Subcutaneous abdominal adipose tissue (tissue), 5 donors: ENCODE results near the gene TMEM63A.
A peak's percentile ranks its signal among the peaks of the same experiment; 100 is the strongest.
"Not testable (repeated sequence)": the region's sequence is repeated elsewhere in the genome, so short reads cannot be mapped to it uniquely, and the experiment has no call there.

ENCODE experiments used
- H3K27ac ChIP-seq: one replicate; pipeline ENCODE4 v1.7.0; 2013; ENCODE audit warnings: low read depth, mild to moderate bottlenecking, inconsistent platforms, low read length, moderate library complexity
- H3K27me3 ChIP-seq, 5 donors: one replicate each; pipeline ENCODE4 v1.7.0; 2013; ENCODE audit warnings: low read length in 5 of 5, inconsistent platforms in 1 of 5; ENCODE audit not compliant: control insufficient read depth in 5 of 5, insufficient read depth in 4 of 5
- H3K36me3 ChIP-seq, 5 donors: one replicate each; pipeline ENCODE4 v1.7.0; 2013; ENCODE audit warnings: low read length in 5 of 5; ENCODE audit not compliant: control insufficient read depth in 5 of 5, insufficient read depth in 5 of 5
- H3K4me1 ChIP-seq, 5 donors: one replicate each; pipeline ENCODE4 v1.7.0; 2013; ENCODE audit warnings: low read length in 5 of 5, mild to moderate bottlenecking in 3 of 5, moderate library complexity in 1 of 5; ENCODE audit not compliant: control insufficient read depth in 5 of 5, insufficient read depth in 5 of 5
- H3K4me3 ChIP-seq, 5 donors: one replicate each; pipeline ENCODE4 v1.7.0; 2013; ENCODE audit warnings: low read length in 5 of 5, low read depth in 1 of 5
- H3K9ac ChIP-seq, 5 donors: one replicate each; pipeline ENCODE4 v1.7.0; 2013; ENCODE audit warnings: low read length in 5 of 5, mild to moderate bottlenecking in 4 of 5, moderate library complexity in 3 of 5
- H3K9me3 ChIP-seq, 5 donors: one replicate each; pipeline ENCODE4 v1.7.0; 2013; ENCODE audit warnings: low read length in 5 of 5; ENCODE audit not compliant: control insufficient read depth in 5 of 5
- donor health status: healthy.
- donor health status: healthy.
- donor health status: healthy.
- donor health status: healthy.
- donor health status: healthy.

TMEM63A gene

GRCh38 chr1:225840223-225840610, 42.0 kb downstream of the TMEM63A start:
- Histone ChIP-seq H3K9me3 (no peaks in the 10 kb centered on the region), H3K4me3 (no peak overlapping the region), H3K27me3 (no peaks in the 10 kb centered on the region), H3K36me3 (peaks cover 3 to 84% (median 73%) of the 10 kb centered on the region in 5 donors), H3K4me1 (peaks cover 0 to 28% (median 14%) of the 10 kb centered on the region in 5 donors), H3K27ac (peak overlapping the region; percentile 23), H3K9ac (no peak overlapping the region)

- Histone ChIP-seq H3K36me3 (peaks cover 3 to 75% (median 61%) of the 10 kb centered on the region in 5 donors), H3K4me1 (peaks cover 2 to 23% (median 16%) of the 10 kb centered on the region in 5 donors), H3K9me3 (no peaks in the 10 kb centered on the region), H3K4me3 (no peak overlapping the region), H3K9ac (no peak overlapping the region), H3K27me3 (no peaks in the 10 kb centered on the region), H3K27ac (peak overlapping the region; percentile 23)
These were observed 43.4 kb downstream of the TMEM63A start for GRCh38 chr1:225838793-225839192.

DNA sequence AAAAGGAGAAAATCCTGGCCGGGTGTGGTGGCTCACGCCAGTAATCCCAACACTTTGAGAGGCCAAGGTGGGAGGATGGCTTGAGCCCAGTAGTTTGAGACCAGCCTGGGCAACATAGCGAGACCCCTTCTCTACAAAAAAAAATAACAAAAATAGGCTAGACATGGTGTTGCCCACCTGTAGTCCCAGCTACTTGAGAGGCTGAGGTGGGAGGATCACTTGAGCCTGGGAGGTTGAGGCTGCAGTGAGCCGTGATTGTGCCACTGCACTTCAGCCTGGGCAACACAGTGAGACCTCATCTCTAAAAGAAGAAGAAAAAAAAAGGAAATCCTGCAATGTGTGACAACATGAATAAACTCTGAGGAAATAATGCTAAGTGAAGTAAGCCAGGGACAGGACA, 45.9 kb downstream of the TMEM63A start:
- not testable (repeated sequence) for H3K4me3 ChIP-seq, H3K9me3 ChIP-seq, H3K27me3 ChIP-seq, H3K9ac ChIP-seq
- Histone ChIP-seq H3K4me1 (peaks cover 2 to 16% (median 14%) of the 10 kb centered on the region in 5 donors), H3K36me3 (peaks cover 11 to 74% (median 62%) of the 10 kb centered on the region in 5 donors), H3K27ac (peak overlapping the region; percentile 54)

GRCh38 chr1:225835856-225836255, 46.3 kb downstream of the TMEM63A start:
- H3K27ac ChIP-seq: peak overlapping the region; percentile 54
- no peak overlapping the region for H3K4me3 ChIP-seq
- peaks cover 11 to 76% (median 61%) of the 10 kb centered on the region in 5 donors for H3K36me3 ChIP-seq

DNA sequence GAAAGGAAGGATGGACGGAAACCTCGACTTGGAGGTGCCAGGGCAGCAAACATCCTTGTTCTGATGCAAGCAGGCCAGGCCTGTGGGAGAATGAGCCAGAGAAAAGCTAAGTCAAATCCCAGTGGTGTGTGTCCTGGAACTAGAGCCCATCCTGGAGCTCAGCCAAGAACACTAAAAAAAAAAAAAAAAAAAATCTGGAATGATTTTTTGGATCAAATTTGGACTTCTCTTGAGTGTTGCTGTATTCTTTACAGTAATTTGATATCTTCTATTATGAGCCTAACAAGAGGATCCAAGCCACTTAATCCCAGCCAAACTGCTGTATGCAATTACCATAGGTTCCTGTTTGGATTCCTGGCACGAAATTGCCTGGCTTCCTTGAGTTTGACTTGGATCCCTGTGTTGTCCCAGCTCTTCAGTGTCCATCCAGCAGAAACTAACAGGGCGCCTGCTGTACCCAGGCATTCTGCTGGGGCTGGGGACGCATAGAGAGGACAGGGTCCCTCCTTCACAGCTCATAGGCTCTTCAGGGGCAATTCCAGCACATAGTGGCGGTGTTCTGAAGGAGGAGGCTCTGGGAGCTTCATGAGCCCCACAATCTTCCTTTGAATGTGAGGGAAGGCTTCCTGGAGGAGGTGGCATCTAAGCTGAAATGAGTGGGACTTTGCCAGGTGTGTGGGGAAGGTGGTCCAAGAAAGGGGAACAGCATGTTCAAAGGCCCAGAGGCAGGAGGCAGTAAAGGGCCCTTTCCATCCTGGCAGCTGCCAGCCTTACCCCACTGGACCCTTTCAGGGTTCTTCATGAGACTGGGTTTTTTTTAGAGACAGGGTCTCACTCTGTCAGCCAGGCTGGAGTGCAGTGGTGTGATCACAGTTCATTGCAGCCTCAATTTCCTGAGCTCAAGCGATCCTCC, 47.5 kb downstream of the TMEM63A start:
- H3K9me3 ChIP-seq: no peaks in the 10 kb centered on the region
- peak overlapping the region in 1 of 5 donors; percentile 2 for H3K9ac ChIP-seq
- H3K27ac ChIP-seq: peak overlapping the region; percentile 84
- H3K4me1 ChIP-seq: peaks cover 2 to 17% (median 15%) of the 10 kb centered on the region in 5 donors
- no peak overlapping the region for H3K4me3 ChIP-seq
- H3K36me3 ChIP-seq: peaks cover 8 to 76% (median 59%) of the 10 kb centered on the region in 5 donors
- H3K27me3 ChIP-seq: no peaks in the 10 kb centered on the region

More at GRCh38 chr1:225835856-225836255, 46.3 kb downstream of the TMEM63A start:
- Histone ChIP-seq H3K9me3 (no peaks in the 10 kb centered on the region), H3K9ac (no peak overlapping the region), H3K4me1 (peaks cover 2 to 16% (median 14%) of the 10 kb centered on the region in 5 donors), H3K27me3 (no peaks in the 10 kb centered on the region)

- Histone ChIP-seq H3K9ac (no peak overlapping the region), H3K9me3 (no peaks in the 10 kb centered on the region), H3K27me3 (no peaks in the 10 kb centered on the region), H3K27ac (no peak overlapping the region), H3K4me3 (no peak overlapping the region), H3K36me3 (peaks cover 8 to 59% (median 47%) of the 10 kb centered on the region in 5 donors), H3K4me1 (peaks cover 4 to 41% (median 29%) of the 10 kb centered on the region in 5 donors)
These were observed 51.3 kb downstream of the TMEM63A start for GRCh38 chr1:225830841-225831240.

- Histone ChIP-seq H3K4me1 (peaks cover 11 to 48% (median 38%) of the 10 kb centered on the region in 5 donors), H3K4me3 (no peak overlapping the region), H3K9me3 (no peaks in the 10 kb centered on the region), H3K27me3 (no peaks in the 10 kb centered on the region), H3K36me3 (peaks cover 8 to 56% (median 50%) of the 10 kb centered on the region in 5 donors), H3K9ac (no peak overlapping the region), H3K27ac (no peak overlapping the region)
These were observed 53.4 kb downstream of the TMEM63A start for GRCh38 chr1:225828706-225829345.

- Histone ChIP-seq H3K27me3 (no peaks in the 10 kb centered on the region), H3K9ac (no peak overlapping the region), H3K9me3 (no peaks in the 10 kb centered on the region), H3K36me3 (peaks cover 5 to 55% (median 47%) of the 10 kb centered on the region in 5 donors), H3K4me3 (no peak overlapping the region), H3K27ac (peak overlapping the region; percentile 84), H3K4me1 (peaks cover 13 to 60% (median 54%) of the 10 kb centered on the region in 5 donors)
These were observed 55.1 kb downstream of the TMEM63A start for GRCh38 chr1:225827076-225827475.

GRCh38 chr1:225825607-225826007, 56.6 kb downstream of the TMEM63A start:
- Histone ChIP-seq H3K9me3 (no peaks in the 10 kb centered on the region), H3K27me3 (no peaks in the 10 kb centered on the region), H3K27ac (peak overlapping the region; percentile 84), H3K36me3 (peaks cover 3 to 44% (median 32%) of the 10 kb centered on the region in 5 donors), H3K9ac (peak overlapping the region in 4 of 5 donors; percentile 4 to 47 (median 24)), H3K4me1 (peaks cover 13 to 64% (median 59%) of the 10 kb centered on the region in 5 donors), H3K4me3 (peak overlapping the region in 3 of 5 donors; percentile 13 to 39 (median 22))
